GM23338 (cell line): ENCODE results near the gene MCTP2. TPM values are rescaled to one million over a fixed set of nuclear protein-coding genes. Genes with fewer than 3 reads are reported as not detected.
"Not testable (repeated sequence)": the region's sequence is repeated elsewhere in the genome, so short reads cannot be mapped to it uniquely, and the experiment has no call there.

Experiments used
- ATAC-seq: fragments of 200-7000 bp; cut with Tn5 transposase; 3 replicates; pipeline ENCODE4 v1.9.1; 2020
- DNase-seq: peaks from one replicate; pipeline ENCODE4 v3.0.0-alpha.2; 2015; ENCODE audit warnings: low spot score
- H2AFZ ChIP-seq: fragments of 200-600 bp; sonication (generic); 2 replicates; pipeline ENCODE4 v1.8.0; 2016; ENCODE audit warnings: antibody characterized with exemption, mild to moderate bottlenecking, moderate library complexity
- H3F3A ChIP-seq: fragments of 200-600 bp; sonication (generic); replicated peaks from 2 replicates; pipeline ENCODE4 v1.8.0; 2017; ENCODE audit warnings: antibody characterized with exemption, mixed run types, low read depth
- H3K27ac ChIP-seq: fragments of 200-600 bp; sonication (generic); 2 replicates; pipeline ENCODE4 v1.6.1; 2016; ENCODE audit warnings: low read depth
- H3K27me3 ChIP-seq: fragments of 200-600 bp; sonication (generic); 2 replicates; pipeline ENCODE4 v1.8.0; 2016; ENCODE audit warnings: mild to moderate bottlenecking, mixed run types, moderate library complexity; ENCODE audit not compliant: insufficient read depth
- H3K36me3 ChIP-seq: fragments of 200-600 bp; sonication (generic); 2 replicates; pipeline ENCODE4 v1.8.0; 2016; ENCODE audit warnings: mild to moderate bottlenecking; ENCODE audit not compliant: insufficient read depth
- H3K4me1 ChIP-seq: fragments of 200-600 bp; sonication (generic); 2 replicates; pipeline ENCODE4 v1.8.0; 2016; ENCODE audit warnings: mild to moderate bottlenecking, moderate library complexity; ENCODE audit not compliant: insufficient read depth
- H3K4me2 ChIP-seq: fragments of 200-600 bp; sonication (generic); 2 replicates; pipeline ENCODE4 v1.7.1; 2017; ENCODE audit warnings: mixed run types
- H3K4me3 ChIP-seq: fragments of 200-600 bp; sonication (generic); 2 replicates; pipeline ENCODE4 v1.6.1; 2016; ENCODE audit warnings: mixed run types
- H3K79me2 ChIP-seq: fragments of 200-600 bp; sonication (generic); replicated peaks from 2 replicates; pipeline ENCODE4 v1.8.0; 2017; ENCODE audit warnings: mild to moderate bottlenecking; ENCODE audit not compliant: insufficient read depth
- H3K9me2 ChIP-seq: fragments of 200-600 bp; sonication (generic); 2 replicates; pipeline ENCODE4 v1.8.0; 2017; ENCODE audit not compliant: insufficient read depth
- H4K20me1 ChIP-seq: fragments of 200-600 bp; sonication (generic); replicated peaks from 2 replicates; pipeline ENCODE4 v1.8.0; 2017; ENCODE audit warnings: mild to moderate bottlenecking; ENCODE audit not compliant: insufficient read depth
- H3K27ac Mint-ChIP-seq: 2 replicates; pipeline ENCODE4 v1.8.0; 2020; ENCODE audit warnings: inconsistent platforms, mild to moderate bottlenecking, moderate library complexity, mixed read lengths
- H3K27me3 Mint-ChIP-seq: 3 replicates; pipeline ENCODE4 v1.8.0; 2022; ENCODE audit warnings: low read depth, mild to moderate bottlenecking, moderate library complexity, mixed read lengths, inconsistent platforms; ENCODE audit not compliant: insufficient read depth, poor library complexity
- H3K36me3 Mint-ChIP-seq: 3 replicates; pipeline ENCODE4 v1.8.0; 2021; ENCODE audit warnings: low read depth, mild to moderate bottlenecking, inconsistent platforms, moderate library complexity, mixed read lengths
- H3K4me1 Mint-ChIP-seq: 3 replicates; pipeline ENCODE4 v1.8.0; 2020; ENCODE audit warnings: mild to moderate bottlenecking, inconsistent platforms, mixed read lengths
- H3K4me3 Mint-ChIP-seq: 3 replicates; pipeline ENCODE4 v1.8.0; 2021; ENCODE audit warnings: moderate library complexity, mild to moderate bottlenecking, inconsistent platforms, mixed read lengths
- H3K9me3 Mint-ChIP-seq: 3 replicates; pipeline ENCODE4 v1.8.0; 2020; ENCODE audit warnings: moderate library complexity, mild to moderate bottlenecking, inconsistent platforms, mixed read lengths
- NANOG ChIP-seq: IDR thresholded peaks from 2 replicates; pipeline ENCODE4 v1.6.1; 2016; ENCODE audit warnings: antibody characterized with exemption, borderline replicate concordance
- STAT1 ChIP-seq: IDR thresholded peaks from one replicate; pipeline ENCODE4 v1.6.1; 2016; ENCODE audit warnings: antibody characterized with exemption; ENCODE audit not compliant: unreplicated experiment
- ZNF114 ChIP-seq: fragments of 250-450 bp; sonication (Bioruptor Pico); IDR thresholded peaks from 2 replicates; pipeline ENCODE4 v1.5.0; 2020; ENCODE audit warnings: mild to moderate bottlenecking, moderate library complexity
- ZNF331 ChIP-seq: fragments of 250-450 bp; sonication (Bioruptor Pico); IDR thresholded peaks from 2 replicates; pipeline ENCODE4 v1.5.0; 2020; ENCODE audit warnings: low read depth, mild to moderate bottlenecking, moderate library complexity
- polyA plus RNA-seq: library from polyadenylated mRNA; unstranded; fragments of >200 nt; fragmentation: Nextera tagmentation; extraction: Ambion mirVana; gene quantifications from 2 replicates; pipeline ENCODE4 v1.2.1, GENCODE V29; 2016
- total RNA-seq: library from RNA; depleted of rRNA; stranded (reverse); fragments of >200 nt; shearing (Covaris generic); gene quantifications from 2 replicates; pipeline ENCODE4 v1.2.3, GENCODE V29; 2014
- TF ChIP-seq, protein P1 (sequence below): fragments of 250-450 bp; sonication (Bioruptor Pico); IDR thresholded peaks from 2 replicates; pipeline ENCODE4 v1.5.0; 2020; ENCODE audit warnings: mild to moderate bottlenecking, moderate library complexity

The MCTP2 gene
- total and polyA plus RNA-seq, 2 experiments from 2014 or later: 1.8 to 5.5 TPM

DNA sequence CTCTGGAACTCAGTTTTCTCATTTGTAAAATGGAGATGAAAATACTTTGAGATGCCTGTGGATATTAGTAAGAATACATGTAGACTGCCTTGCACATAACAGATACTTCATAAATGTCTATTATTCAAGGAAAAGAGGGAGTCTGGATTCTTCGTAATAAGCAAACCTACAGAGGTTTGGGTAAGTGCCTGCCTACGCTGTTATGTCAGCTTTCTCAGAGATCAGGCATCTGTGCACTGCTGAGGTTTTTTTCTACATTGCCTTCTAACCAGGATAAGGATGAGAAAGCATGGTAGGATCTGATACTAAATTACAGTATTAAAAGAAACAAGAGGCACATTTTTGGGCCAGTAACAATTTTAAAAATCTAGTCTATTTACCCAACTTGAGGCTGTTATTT, 10.9 kb downstream of the MCTP2 start:
- Mint-ChIP-seq H3K4me1 (no peaks in the 10 kb centered on the region), H3K27me3 (peaks cover 5% of the 10 kb centered on the region), H3K4me3 (no peak overlapping the region), H3K9me3 (no peaks in the 10 kb centered on the region), H3K36me3 (no peaks in the 10 kb centered on the region), H3K27ac (no peak overlapping the region)
- no peak overlapping the region for H3K4me3 ChIP-seq
- H3K9me2 ChIP-seq: no peaks in the 10 kb centered on the region
- no peak for ATAC-seq
- peaks cover 18% of the 10 kb centered on the region for H3F3A ChIP-seq
- no peak overlapping the region for H3K4me2 ChIP-seq
- no peak overlapping the region for H3K27ac ChIP-seq
- no peak for TF ChIP-seq ZNF331
- no peak for TF ChIP-seq NANOG
- no peak for TF ChIP-seq STAT1
- TF ChIP-seq ZNF114 (CRISPR knock-in tag): no peak
- TF ChIP-seq, protein P1, sequence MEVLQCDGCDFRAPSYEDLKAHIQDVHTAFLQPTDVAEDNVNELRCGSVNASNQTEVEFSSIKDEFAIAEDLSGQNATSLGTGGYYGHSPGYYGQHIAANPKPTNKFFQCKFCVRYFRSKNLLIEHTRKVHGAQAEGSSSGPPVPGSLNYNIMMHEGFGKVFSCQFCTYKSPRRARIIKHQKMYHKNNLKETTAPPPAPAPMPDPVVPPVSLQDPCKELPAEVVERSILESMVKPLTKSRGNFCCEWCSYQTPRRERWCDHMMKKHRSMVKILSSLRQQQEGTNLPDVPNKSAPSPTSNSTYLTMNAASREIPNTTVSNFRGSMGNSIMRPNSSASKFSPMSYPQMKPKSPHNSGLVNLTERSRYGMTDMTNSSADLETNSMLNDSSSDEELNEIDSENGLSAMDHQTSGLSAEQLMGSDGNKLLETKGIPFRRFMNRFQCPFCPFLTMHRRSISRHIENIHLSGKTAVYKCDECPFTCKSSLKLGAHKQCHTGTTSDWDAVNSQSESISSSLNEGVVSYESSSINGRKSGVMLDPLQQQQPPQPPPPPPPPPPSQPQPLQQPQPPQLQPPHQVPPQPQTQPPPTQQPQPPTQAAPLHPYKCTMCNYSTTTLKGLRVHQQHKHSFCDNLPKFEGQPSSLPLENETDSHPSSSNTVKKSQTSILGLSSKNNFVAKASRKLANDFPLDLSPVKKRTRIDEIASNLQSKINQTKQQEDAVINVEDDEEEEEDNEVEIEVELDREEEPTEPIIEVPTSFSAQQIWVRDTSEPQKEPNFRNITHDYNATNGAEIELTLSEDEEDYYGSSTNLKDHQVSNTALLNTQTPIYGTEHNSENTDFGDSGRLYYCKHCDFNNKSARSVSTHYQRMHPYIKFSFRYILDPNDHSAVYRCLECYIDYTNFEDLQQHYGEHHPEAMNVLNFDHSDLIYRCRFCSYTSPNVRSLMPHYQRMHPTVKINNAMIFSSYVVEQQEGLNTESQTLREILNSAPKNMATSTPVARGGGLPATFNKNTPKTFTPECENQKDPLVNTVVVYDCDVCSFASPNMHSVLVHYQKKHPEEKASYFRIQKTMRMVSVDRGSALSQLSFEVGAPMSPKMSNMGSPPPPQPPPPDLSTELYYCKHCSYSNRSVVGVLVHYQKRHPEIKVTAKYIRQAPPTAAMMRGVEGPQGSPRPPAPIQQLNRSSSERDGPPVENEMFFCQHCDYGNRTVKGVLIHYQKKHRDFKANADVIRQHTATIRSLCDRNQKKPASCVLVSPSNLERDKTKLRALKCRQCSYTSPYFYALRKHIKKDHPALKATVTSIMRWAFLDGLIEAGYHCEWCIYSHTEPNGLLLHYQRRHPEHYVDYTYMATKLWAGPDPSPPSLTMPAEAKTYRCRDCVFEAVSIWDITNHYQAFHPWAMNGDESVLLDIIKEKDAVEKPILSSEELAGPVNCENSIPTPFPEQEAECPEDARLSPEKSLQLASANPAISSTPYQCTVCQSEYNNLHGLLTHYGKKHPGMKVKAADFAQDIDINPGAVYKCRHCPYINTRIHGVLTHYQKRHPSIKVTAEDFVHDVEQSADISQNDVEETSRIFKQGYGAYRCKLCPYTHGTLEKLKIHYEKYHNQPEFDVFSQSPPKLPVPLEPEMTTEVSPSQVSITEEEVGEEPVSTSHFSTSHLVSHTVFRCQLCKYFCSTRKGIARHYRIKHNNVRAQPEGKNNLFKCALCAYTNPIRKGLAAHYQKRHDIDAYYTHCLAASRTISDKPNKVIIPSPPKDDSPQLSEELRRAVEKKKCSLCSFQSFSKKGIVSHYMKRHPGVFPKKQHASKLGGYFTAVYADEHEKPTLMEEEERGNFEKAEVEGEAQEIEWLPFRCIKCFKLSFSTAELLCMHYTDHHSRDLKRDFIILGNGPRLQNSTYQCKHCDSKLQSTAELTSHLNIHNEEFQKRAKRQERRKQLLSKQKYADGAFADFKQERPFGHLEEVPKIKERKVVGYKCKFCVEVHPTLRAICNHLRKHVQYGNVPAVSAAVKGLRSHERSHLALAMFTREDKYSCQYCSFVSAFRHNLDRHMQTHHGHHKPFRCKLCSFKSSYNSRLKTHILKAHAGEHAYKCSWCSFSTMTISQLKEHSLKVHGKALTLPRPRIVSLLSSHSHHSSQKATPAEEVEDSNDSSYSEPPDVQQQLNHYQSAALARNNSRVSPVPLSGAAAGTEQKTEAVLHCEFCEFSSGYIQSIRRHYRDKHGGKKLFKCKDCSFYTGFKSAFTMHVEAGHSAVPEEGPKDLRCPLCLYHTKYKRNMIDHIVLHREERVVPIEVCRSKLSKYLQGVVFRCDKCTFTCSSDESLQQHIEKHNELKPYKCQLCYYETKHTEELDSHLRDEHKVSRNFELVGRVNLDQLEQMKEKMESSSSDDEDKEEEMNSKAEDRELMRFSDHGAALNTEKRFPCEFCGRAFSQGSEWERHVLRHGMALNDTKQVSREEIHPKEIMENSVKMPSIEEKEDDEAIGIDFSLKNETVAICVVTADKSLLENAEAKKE: no peak
- H3K27me3 ChIP-seq: no peaks in the 10 kb centered on the region
- H3K4me1 ChIP-seq: no peaks in the 10 kb centered on the region
- H4K20me1 ChIP-seq: no peaks in the 10 kb centered on the region; the same call in 1 of the 2 replicates
- no peaks in the 10 kb centered on the region for H3K79me2 ChIP-seq
- no peak for DNase-seq
- no peak overlapping the region for H2AFZ ChIP-seq
- no peaks in the 10 kb centered on the region for H3K36me3 ChIP-seq

DNA sequence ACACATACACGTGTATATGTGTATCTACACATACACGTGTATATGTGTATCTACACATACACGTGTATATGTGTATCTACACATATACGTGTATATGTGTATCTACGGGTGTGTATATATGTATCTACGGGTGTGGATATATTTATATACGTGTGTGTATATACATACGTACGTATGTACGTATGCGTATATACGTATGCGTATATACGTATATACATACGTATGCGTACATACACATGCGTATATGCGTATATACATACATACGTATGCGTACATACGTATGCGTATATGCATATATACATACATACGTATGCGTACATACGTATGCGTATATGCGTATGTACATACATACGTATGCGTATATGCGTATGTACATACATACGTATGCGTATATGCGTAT, 11.6 kb downstream of the MCTP2 start:
- not testable (repeated sequence) for H3K36me3 Mint-ChIP-seq

More for the DNA sequence above, 11.6 kb downstream of the MCTP2 start:
- not testable (repeated sequence) for H2AFZ ChIP-seq, H3K4me3 Mint-ChIP-seq, H3K27ac ChIP-seq, H3K79me2 ChIP-seq, H3K4me2 ChIP-seq, H3K9me2 ChIP-seq, H3K4me3 ChIP-seq, DNase-seq, H3K4me1 Mint-ChIP-seq, ATAC-seq, H3K9me3 Mint-ChIP-seq, H3K27me3 Mint-ChIP-seq, H4K20me1 ChIP-seq, H3K27me3 ChIP-seq, H3K27ac Mint-ChIP-seq, H3K36me3 ChIP-seq, H3K4me1 ChIP-seq
- H3F3A ChIP-seq: peaks cover 18% of the 10 kb centered on the region
